Hepatocyte (in vitro differentiated cells): Measurements from ENCODE around the gene ATP4A. TPM values are rescaled to one million over a fixed set of nuclear protein-coding genes. Genes with fewer than 3 reads are reported as not detected.

Experiments
- DNase-seq: peaks from one replicate; pipeline ENCODE4 v3.0.0-alpha.2; 2016; ENCODE audit warnings: low spot score
- H2AFZ ChIP-seq: fragments of 200-600 bp; sonication (generic); 2 replicates; pipeline ENCODE4 v1.6.0; 2016; ENCODE audit warnings: antibody characterized with exemption, mild to moderate bottlenecking
- H3K27ac ChIP-seq: fragments of 200-600 bp; sonication (generic); 2 replicates; pipeline ENCODE4 v1.5.1; 2016; ENCODE audit warnings: mild to moderate bottlenecking
- H3K27me3 ChIP-seq: fragments of 200-600 bp; sonication (generic); 2 replicates; pipeline ENCODE4 v1.6.1; 2016
- H3K36me3 ChIP-seq: fragments of 200-600 bp; sonication (generic); replicated peaks from 2 replicates; pipeline ENCODE4 v1.5.1; 2016; ENCODE audit warnings: low read depth; ENCODE audit not compliant: insufficient read depth
- H3K4me1 ChIP-seq: fragments of 200-600 bp; sonication (generic); 2 replicates; pipeline ENCODE4 v1.5.1; 2016; ENCODE audit warnings: mild to moderate bottlenecking, moderate library complexity; ENCODE audit not compliant: insufficient read depth
- H3K4me2 ChIP-seq: fragments of 200-600 bp; sonication (generic); 2 replicates; pipeline ENCODE4 v1.6.0; 2016
- H3K4me3 ChIP-seq: fragments of 200-600 bp; sonication (generic); 2 replicates; pipeline ENCODE4 v1.5.1; 2016; ENCODE audit warnings: mild to moderate bottlenecking
- H3K79me2 ChIP-seq: fragments of 200-600 bp; sonication (generic); 2 replicates; pipeline ENCODE4 v1.6.0; 2017; ENCODE audit warnings: mild to moderate bottlenecking
- H3K9me2 ChIP-seq: fragments of 200-600 bp; sonication (generic); replicated peaks from 2 replicates; pipeline ENCODE4 v1.6.0; 2017; ENCODE audit warnings: mild to moderate bottlenecking; ENCODE audit not compliant: insufficient read depth
- H3K9me3 ChIP-seq: fragments of 200-600 bp; sonication (generic); 2 replicates; pipeline ENCODE4 v1.5.1; 2016; ENCODE audit warnings: low read depth, mild to moderate bottlenecking
- H4K20me1 ChIP-seq: fragments of 200-600 bp; sonication (generic); 2 replicates; pipeline ENCODE4 v1.6.0; 2016; ENCODE audit warnings: mild to moderate bottlenecking; ENCODE audit not compliant: insufficient read depth, poor library complexity, severe bottlenecking
- CTCF ChIP-seq: fragments of 200-600 bp; sonication (generic); IDR thresholded peaks from 2 replicates; pipeline ENCODE4 v1.5.1; 2016; ENCODE audit warnings: antibody characterized with exemption, mild to moderate bottlenecking; ENCODE audit not compliant: poor library complexity
- EZH2 ChIP-seq: fragments of 200-600 bp; sonication (generic); IDR thresholded peaks from 2 replicates; pipeline ENCODE4 v1.6.1; 2016; ENCODE audit warnings: antibody characterized with exemption, mild to moderate bottlenecking, borderline replicate concordance
- EZH2phosphoT487 ChIP-seq: fragments of 200-600 bp; sonication (generic); IDR thresholded peaks from one replicate; pipeline ENCODE4 v1.6.1; 2018; ENCODE audit warnings: antibody characterized with exemption, mild to moderate bottlenecking, low read depth, moderate library complexity; ENCODE audit not compliant: unreplicated experiment, severe bottlenecking
- WGBS: methylation state at CpG from one replicate; pipeline ENCODE4 v1.1.6; 2016; ENCODE audit warnings: low lambda C conversion rate; ENCODE audit errors: missing lambda C conversion rate; 5-methylcytosine and 5-hydroxymethylcytosine counted together
- polyA plus RNA-seq: library from polyadenylated mRNA; unstranded; fragments of >200 nt; fragmentation: Nextera tagmentation; extraction: Ambion mirVana; gene quantifications from 2 replicates; pipeline ENCODE4 v1.2.1, GENCODE V29; 2016
- total RNA-seq: library from RNA; depleted of rRNA; stranded (reverse); fragments of >200 nt; gene quantifications from 2 replicates; pipeline ENCODE4 v1.2.3, GENCODE V29; 2014

The ATP4A gene
- total and polyA plus RNA-seq, 2 experiments from 2014 or later = 3.5 to 5.0 TPM

- Histone ChIP-seq H3K27me3 (no peaks in the 10 kb centered on the region), H3K79me2 (peaks cover 20% of the 10 kb centered on the region), H3K4me2 (no peak overlapping the region), H3K9me2 (no peaks in the 10 kb centered on the region), H3K36me3 (no peaks in the 10 kb centered on the region), H2AFZ (no peak overlapping the region), H3K9me3 (no peaks in the 10 kb centered on the region), H4K20me1 (no peaks in the 10 kb centered on the region), H3K4me1 (peaks cover 8% of the 10 kb centered on the region), H3K4me3 (no peak overlapping the region), H3K27ac (no peak overlapping the region)
- DNase-seq = no peak
- 94% methylated on average over 14 of the region's 15 CpGs for WGBS
- TF ChIP-seq CTCF (no peak), EZH2phosphoT487 (no peak)
Observed at GRCh38 chr19:35549879-35550523, 13.5 kb downstream of the ATP4A start.

- Histone ChIP-seq H3K9me2 (no peaks in the 10 kb centered on the region), H3K4me1 (peaks cover 13% of the 10 kb centered on the region), H3K9me3 (no peaks in the 10 kb centered on the region), H3K27me3 (no peaks in the 10 kb centered on the region), H3K79me2 (peaks cover 28% of the 10 kb centered on the region), H3K4me2 (no peak overlapping the region), H3K4me3 (no peak overlapping the region), H3K36me3 (no peaks in the 10 kb centered on the region), H3K27ac (no peak overlapping the region), H4K20me1 (no peaks in the 10 kb centered on the region), H2AFZ (no peak overlapping the region)
- WGBS = 25% methylated on average over 6 of the region's 6 CpGs
- peak; percentile 88 for DNase-seq
- TF ChIP-seq EZH2phosphoT487 (no peak), CTCF (peak; percentile 70)
Observed at GRCh38 chr19:35549174-35549788, 14.2 kb downstream of the ATP4A start.

- peaks cover 15% of the 10 kb centered on the region for H3K4me1 ChIP-seq
- H3K79me2 ChIP-seq = peaks cover 35% of the 10 kb centered on the region
- no peaks in the 10 kb centered on the region for H3K36me3 ChIP-seq
- 91% methylated on average over 8 of the region's 8 CpGs for WGBS
- TF ChIP-seq EZH2 (no peak), EZH2phosphoT487 (no peak), CTCF (no peak)
- no peak for DNase-seq
- no peaks in the 10 kb centered on the region for H3K27me3 ChIP-seq
- no peak overlapping the region for H3K27ac ChIP-seq
- peak overlapping the region; percentile 74 for H3K4me3 ChIP-seq
- H3K4me2 ChIP-seq = peak overlapping the region; percentile 86
- no peak overlapping the region for H2AFZ ChIP-seq
- no peaks in the 10 kb centered on the region for H4K20me1 ChIP-seq
- no peaks in the 10 kb centered on the region for H3K9me2 ChIP-seq
- H3K9me3 ChIP-seq = no peaks in the 10 kb centered on the region
Observed at GRCh38 chr19:35546532-35546931, 16.9 kb downstream of the ATP4A start.
